Measurements from ENCODE around the gene PID1. TPM values are rescaled to one million over a fixed set of nuclear protein-coding genes. Genes with fewer than 3 reads are reported as not detected.

The PID1 gene
- 10 to 100 TPM in 3 of 4 donors, 1 to 10 TPM in 1; 9.5 to 28.5 (median 21.2) TPM for total RNA-seq

GRCh38 chr2:229270551-229271410, at the start of gene PID1:
Gene PID1 (minus strand): TSS chr2:229271287. CDS start chr2:229271043, 244 bp downstream.
- intact Hi-C loops (cut with DNase I; ENCODE audit: low total_unique reads): no loop called here
- H3K4me3 ChIP-seq (ENCODE audit: low read depth, poor library complexity, severe bottlenecking): peak within 1 kb of the TSS; percentile 69
- peak in 1 of 2 donors; percentile 90 for DNase-seq (ENCODE audit: low spot score in 2 of 2)
- WGBS, 2 donors: 3% methylated on average over 28 to 35 of the region's 68 CpGs
- no peak for TF ChIP-seq POLR2A (IDR thresholded peaks at IDR 0.05)
- TF ChIP-seq CTCF (IDR thresholded peaks at IDR 0.05): no peak

- 92 to 95% methylated on average over 3 of the region's 3 CpGs for WGBS, 2 donors
- intact Hi-C loops (cut with DNase I; ENCODE audit: low total_unique reads): no loop called here
Observed at GRCh38 chr2:229319558-229319957, 48.5 kb upstream of the PID1 start.

GRCh38 chr2:229314117-229314516, 43.0 kb upstream of the PID1 start:
- no peak for TF ChIP-seq CTCF (IDR thresholded peaks at IDR 0.05)
- TF ChIP-seq POLR2A (IDR thresholded peaks at IDR 0.05): no peak
- WGBS, 2 donors: 58 to 59% methylated on average over 5 of the region's 5 CpGs

More at GRCh38 chr2:229319558-229319957, 48.5 kb upstream of the PID1 start:
- H3K4me3 ChIP-seq (ENCODE audit: low read depth, poor library complexity, severe bottlenecking): no peak overlapping the region
- no peak for TF ChIP-seq CTCF (IDR thresholded peaks at IDR 0.05)
- TF ChIP-seq POLR2A (IDR thresholded peaks at IDR 0.05): no peak
- no peak for DNase-seq (ENCODE audit: low spot score in 2 of 2)

GRCh38 chr2:229313591-229313990, 42.5 kb upstream of the PID1 start:
- TF ChIP-seq CTCF (IDR thresholded peaks at IDR 0.05) (no peak), POLR2A (IDR thresholded peaks at IDR 0.05) (no peak)
- no peak overlapping the region for H3K4me3 ChIP-seq (ENCODE audit: low read depth, poor library complexity, severe bottlenecking)
- WGBS, 2 donors: 14 to 17% methylated on average over 3 of the region's 3 CpGs
- DNase-seq (ENCODE audit: low spot score in 2 of 2): no peak
- intact Hi-C loops (cut with DNase I; ENCODE audit: low total_unique reads): no loop called here

More at GRCh38 chr2:229314117-229314516, 43.0 kb upstream of the PID1 start:
- intact Hi-C loops (cut with DNase I; ENCODE audit: low total_unique reads): no loop called here
- no peak for DNase-seq (ENCODE audit: low spot score in 2 of 2)
- H3K4me3 ChIP-seq (ENCODE audit: low read depth, poor library complexity, severe bottlenecking): no peak overlapping the region

GRCh38 chr2:229301237-229301636, 30.1 kb upstream of the PID1 start:
- DNase-seq (ENCODE audit: low spot score in 2 of 2): no peak
- 48 to 51% methylated on average over 2 of the region's 2 CpGs for WGBS, 2 donors
- TF ChIP-seq CTCF (IDR thresholded peaks at IDR 0.05): no peak
- no peak for TF ChIP-seq POLR2A (IDR thresholded peaks at IDR 0.05)
- intact Hi-C loops (cut with DNase I; ENCODE audit: low total_unique reads): no loop called here
- no peak overlapping the region for H3K4me3 ChIP-seq (ENCODE audit: low read depth, poor library complexity, severe bottlenecking)

Measured in lower leg skin (tissue), 4 donors.